MCF 10A (cell line): ENCODE results near the gene CD151. TPM values are rescaled to one million over a fixed set of nuclear protein-coding genes. Genes with fewer than 3 reads are reported as not detected.
A peak's percentile ranks its signal among the peaks of the same experiment; 100 is the strongest.

Source experiments
- BruUV-seq: library from RNA; stranded (reverse); fragments of 400-500 nt; replicated peaks from 2 replicates; lab custom pipeline; 2021; lab: Mats Ljungman, UMichigan
- CTCF ChIA-PET: fragments of 300-600 bp; sonication (Branson Sonifier 250); formaldehyde crosslinking; extraction: SDS; loops from one replicate; lab custom pipeline; 2021; ENCODE audit warnings: antibody characterized with exemption, inconsistent platforms; lab: Yijun Ruan, JAX
- POLR2A ChIA-PET: fragments of 300-600, 350-650 bp; sonication (Branson Sonifier 250); formaldehyde crosslinking; extraction: SDS; loops from one replicate; lab custom pipeline; 2020; ENCODE audit warnings: antibody characterized with exemption, inconsistent platforms; lab: Yijun Ruan, JAX
- DNase-seq: peaks from one replicate; pipeline ENCODE4 v3.0.0-alpha.2; 2018; ENCODE audit not compliant: unreplicated experiment
- H3K27ac Mint-ChIP-seq: one replicate; pipeline ENCODE4 v1.8.0; 2022; ENCODE audit warnings: mild to moderate bottlenecking, low read depth, mixed read lengths; ENCODE audit not compliant: unreplicated experiment
- H3K27me3 Mint-ChIP-seq: one replicate; pipeline ENCODE4 v1.8.0; 2022; ENCODE audit warnings: mixed read lengths; ENCODE audit not compliant: insufficient read depth, unreplicated experiment
- H3K36me3 Mint-ChIP-seq: one replicate; pipeline ENCODE4 v1.8.0; 2022; ENCODE audit warnings: mild to moderate bottlenecking, moderate library complexity, mixed read lengths; ENCODE audit not compliant: insufficient read depth, unreplicated experiment
- H3K4me1 Mint-ChIP-seq: one replicate; pipeline ENCODE4 v1.8.0; 2022; ENCODE audit warnings: mixed read lengths; ENCODE audit not compliant: insufficient read depth, unreplicated experiment
- H3K4me3 Mint-ChIP-seq: one replicate; pipeline ENCODE4 v1.8.0; 2022; ENCODE audit warnings: mild to moderate bottlenecking, moderate library complexity, mixed read lengths; ENCODE audit not compliant: unreplicated experiment
- H3K9me3 Mint-ChIP-seq: one replicate; pipeline ENCODE4 v1.8.0; 2022; ENCODE audit warnings: mixed read lengths; ENCODE audit not compliant: unreplicated experiment
- CTCF ChIP-seq: fragments of 200-600 bp; IDR thresholded peaks from one replicate; pipeline ENCODE4 v1.8.0; 2022; ENCODE audit warnings: antibody characterized with exemption, mild to moderate bottlenecking; ENCODE audit not compliant: unreplicated experiment
- intact Hi-C: fragments of 100-400 bp; cut with micrococcal nuclease; formaldehyde crosslinking; loops from 2 replicates; pipeline ENCODE4 v1.14.1; 2022
- total RNA-seq: library from RNA; stranded (reverse); gene quantifications from 2 replicates; pipeline ENCODE4 v1.2.3, GENCODE V29; 2022

The CD151 gene
- total RNA-seq, 1 experiment from 2014 or later = 412 TPM

GRCh38 chr11:821512-822371, 11.0 kb upstream of the CD151 start:
- ChIA-PET CTCF (interaction anchor here (0.8 to 1.6 kb wide), 3 partner anchors 13 to 530 kb away, joined by 3 to 6 read pairs (median 3); no protein-coding TSS in a partner anchor), POLR2A (interaction anchor here (0.6 to 9.6 kb wide), 7 partner anchors 11 to 126 kb away, joined by 3 to 274 read pairs (median 41); partner anchors contain the start of genes CD151, DEAF1, PIDD1 and POLR2L)
- no TSS peak for BruUV-seq
- intact Hi-C loops = no loop called here
- TF ChIP-seq CTCF = no peak
- Mint-ChIP-seq H3K4me3 (peak overlapping the region; percentile 72), H3K36me3 (peaks cover 42% of the 10 kb centered on the region), H3K27me3 (no peaks in the 10 kb centered on the region), H3K9me3 (no peaks in the 10 kb centered on the region), H3K27ac (peak overlapping the region; percentile 63), H3K4me1 (peaks cover 11% of the 10 kb centered on the region)
- no peak for DNase-seq

- BruUV-seq = no TSS peak
- ChIA-PET POLR2A (interaction anchor here (0.5 to 9.6 kb wide), 5 partner anchors 10 to 129 kb away, joined by 3 to 274 read pairs (median 8); partner anchors contain the start of genes CD151, DEAF1, POLR2L and RPLP2), CTCF (no interaction called here)
- intact Hi-C loops = no loop called here
- TF ChIP-seq CTCF = no peak
- no peak overlapping the region for H3K27ac Mint-ChIP-seq
- H3K9me3 Mint-ChIP-seq = no peaks in the 10 kb centered on the region
- peaks cover 7% of the 10 kb centered on the region for H3K4me1 Mint-ChIP-seq
- no peak for DNase-seq
- H3K4me3 Mint-ChIP-seq = no peak overlapping the region
- no peaks in the 10 kb centered on the region for H3K27me3 Mint-ChIP-seq
- H3K36me3 Mint-ChIP-seq = peaks cover 42% of the 10 kb centered on the region
These were observed 9.1 kb upstream of the CD151 start for GRCh38 chr11:823441-824291.

GRCh38 chr11:824292-824880, 8.4 kb upstream of the CD151 start:
- Mint-ChIP-seq H3K9me3 (no peaks in the 10 kb centered on the region), H3K27ac (no peak overlapping the region), H3K36me3 (peaks cover 42% of the 10 kb centered on the region), H3K4me1 (peaks cover 5% of the 10 kb centered on the region), H3K4me3 (no peak overlapping the region), H3K27me3 (no peaks in the 10 kb centered on the region)
- no TSS peak for BruUV-seq
- intact Hi-C loops = no loop called here
- TF ChIP-seq CTCF = no peak
- CTCF ChIA-PET = interaction anchor here (0.6 kb wide), 1 partner anchor 13 kb away, joined by 3 read pairs; no protein-coding TSS in a partner anchor
- POLR2A ChIA-PET = interaction anchor here (0.6 to 2.0 kb wide), 5 partner anchors 9 to 16 kb away, joined by 3 to 8 read pairs (median 4); partner anchors contain the start of genes CD151 and RPLP2
- no peak for DNase-seq
